MG63 (cell line): ENCODE results near the gene FRYL. TPM values are rescaled to one million over a fixed set of nuclear protein-coding genes. Genes with fewer than 3 reads are reported as not detected.
"Not testable (repeated sequence)": the region's sequence is repeated elsewhere in the genome, so short reads cannot be mapped to it uniquely, and the experiment has no call there.

ENCODE experiments used
- DNase-seq: peaks from one replicate; pipeline ENCODE4 v3.0.0-alpha.2; 2020
- H3K27me3 ChIP-seq: fragments of 250-450 bp; sonication (Bioruptor Pico); 2 replicates; pipeline ENCODE4 v1.5.1; 2020; ENCODE audit warnings: mild to moderate bottlenecking, moderate library complexity
- H3K36me3 ChIP-seq: fragments of 250-450 bp; sonication (Bioruptor Pico); 2 replicates; pipeline ENCODE4 v1.5.1; 2020; ENCODE audit warnings: mild to moderate bottlenecking, moderate library complexity
- H3K4me3 ChIP-seq: fragments of 250-450 bp; sonication (Bioruptor Pico); 2 replicates; pipeline ENCODE4 v1.5.1; 2020; ENCODE audit warnings: mild to moderate bottlenecking, moderate library complexity
- H3K9me3 ChIP-seq: fragments of 250-450 bp; sonication (Bioruptor Pico); 2 replicates; pipeline ENCODE4 v1.5.1; 2020; ENCODE audit warnings: mild to moderate bottlenecking, moderate library complexity
- total RNA-seq: library from RNA; depleted of rRNA; stranded (reverse); fragments of >200 nt; shearing (Covaris generic); gene quantifications from 2 replicates; pipeline ENCODE4 v1.2.3, GENCODE V29; 2014; ENCODE audit warnings: low replicate concordance

FRYL gene
- total RNA-seq, 1 experiment from 2014 or later = 9.7 TPM

DNA sequence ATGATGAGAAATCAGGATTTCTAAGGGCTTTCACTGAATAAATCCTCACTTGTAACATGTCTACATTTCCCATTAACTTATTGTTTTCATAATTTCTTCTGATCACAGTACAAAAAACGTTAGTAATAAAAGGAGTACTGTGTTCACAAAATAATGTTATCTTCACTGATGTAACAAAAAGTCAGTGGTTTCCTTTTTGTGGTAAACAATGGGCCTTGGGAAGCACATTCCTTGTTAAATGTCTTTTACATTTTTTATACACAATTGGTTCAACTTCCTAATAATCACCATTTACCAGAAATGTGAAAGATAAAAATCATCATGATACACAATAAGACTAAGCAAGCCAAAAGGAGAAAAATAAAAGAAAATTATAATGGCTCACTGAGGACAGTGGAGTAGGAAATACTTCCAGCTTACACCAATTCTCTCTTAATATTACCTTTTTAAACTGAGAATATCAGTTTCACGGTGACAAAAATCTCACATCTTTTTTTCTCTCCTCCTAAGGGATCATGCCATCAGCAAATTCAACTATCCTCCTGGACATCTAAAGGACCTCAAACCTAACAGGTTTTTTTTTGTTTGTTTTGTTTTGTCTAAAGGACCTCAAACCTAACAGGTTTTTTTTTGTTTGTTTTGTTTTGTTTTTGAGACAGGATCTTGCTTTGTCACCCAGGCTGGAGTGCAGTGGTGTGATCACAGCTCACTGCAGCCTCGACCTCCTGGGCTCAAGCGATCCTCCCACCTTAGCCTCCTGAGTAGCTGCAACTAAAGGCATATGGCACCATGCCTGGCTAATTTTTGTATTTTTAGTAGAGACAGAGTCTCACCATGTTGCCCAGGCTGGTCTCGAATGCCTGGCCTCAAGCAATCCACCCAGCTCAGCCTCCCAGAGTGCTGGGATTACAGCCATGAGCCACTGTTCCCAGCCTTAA lies 57.3 kb downstream of the FRYL start:
- DNase-seq = no peak
- no peaks in the 10 kb centered on the region for H3K9me3 ChIP-seq
- no peaks in the 10 kb centered on the region for H3K27me3 ChIP-seq
- no peak overlapping the region for H3K4me3 ChIP-seq
- H3K36me3 ChIP-seq = no peaks in the 10 kb centered on the region

DNA sequence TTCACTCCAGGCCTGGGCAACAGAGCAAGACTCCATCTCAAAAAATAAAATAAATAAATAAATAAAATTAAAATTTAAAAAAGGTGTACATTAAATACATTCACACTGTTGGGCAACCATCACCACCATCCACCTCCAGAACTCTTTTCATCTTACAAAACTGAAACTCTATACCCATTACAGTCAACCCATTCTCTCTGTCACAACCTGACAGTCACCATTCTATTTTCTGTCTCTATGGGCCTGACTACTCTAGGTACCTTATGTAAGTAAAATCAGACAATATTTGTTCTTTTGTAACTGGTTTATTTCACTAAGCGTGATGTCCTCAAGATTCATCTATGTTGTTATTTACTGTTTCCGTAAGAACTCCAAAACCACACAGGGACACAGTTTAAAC lies 59.6 kb downstream of the FRYL start:
- H3K27me3 ChIP-seq = no peaks in the 10 kb centered on the region
- no peak for DNase-seq
- no peak overlapping the region for H3K4me3 ChIP-seq
- no peaks in the 10 kb centered on the region for H3K9me3 ChIP-seq
- H3K36me3 ChIP-seq = no peaks in the 10 kb centered on the region

DNA sequence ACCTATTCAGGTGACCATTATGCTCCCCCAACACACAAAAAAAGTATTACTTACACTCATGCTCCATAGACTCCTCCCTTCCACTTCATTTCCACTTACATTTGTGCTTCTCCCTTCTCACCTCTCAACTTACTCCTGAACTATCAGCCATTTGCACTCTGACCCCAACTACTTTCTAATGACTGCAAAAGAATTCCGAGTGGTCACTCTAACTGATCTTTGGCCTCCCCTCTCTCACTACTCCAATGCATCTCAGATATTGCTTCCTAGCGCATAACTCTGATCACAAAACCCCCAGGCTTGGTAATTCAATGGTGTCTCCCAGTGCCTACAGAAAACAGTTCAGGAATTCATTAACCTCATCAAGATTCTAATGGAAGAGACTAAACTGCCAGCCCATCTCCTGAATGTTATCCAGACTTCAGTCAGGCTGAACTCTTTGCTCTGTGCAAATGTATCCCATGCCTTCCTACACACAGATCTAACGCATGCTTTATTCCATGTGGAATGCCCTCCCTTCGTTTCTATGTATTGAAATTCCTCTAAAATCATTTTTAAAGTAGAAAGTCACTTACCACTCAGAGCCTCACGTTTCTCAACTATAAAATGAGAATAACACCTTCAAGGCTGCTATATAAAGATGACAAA lies 61.1 kb downstream of the FRYL start:
- Histone ChIP-seq H3K9me3 (no peaks in the 10 kb centered on the region), H3K27me3 (no peaks in the 10 kb centered on the region), H3K4me3 (no peak overlapping the region), H3K36me3 (no peaks in the 10 kb centered on the region)
- no peak for DNase-seq

DNA sequence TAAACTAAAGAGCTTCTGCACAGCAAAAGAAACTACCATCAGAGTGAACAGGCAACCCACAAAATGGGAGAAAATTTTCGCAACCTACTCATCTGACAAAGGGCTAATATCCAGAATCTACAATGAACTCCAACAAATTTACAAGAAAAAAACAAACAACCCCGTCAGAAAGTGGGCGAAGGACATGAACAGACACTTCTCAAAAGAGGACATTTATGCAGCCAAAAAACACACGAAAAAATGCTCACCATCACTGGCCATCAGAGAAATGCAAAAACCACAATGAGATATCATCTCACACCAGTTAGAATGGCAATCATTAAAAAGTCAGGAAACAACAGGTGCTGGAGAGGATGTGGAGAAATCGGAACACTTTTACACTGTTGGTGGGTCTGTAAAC lies 63.8 kb downstream of the FRYL start:
- DNase-seq, H3K27me3 ChIP-seq: not testable (repeated sequence)

DNA sequence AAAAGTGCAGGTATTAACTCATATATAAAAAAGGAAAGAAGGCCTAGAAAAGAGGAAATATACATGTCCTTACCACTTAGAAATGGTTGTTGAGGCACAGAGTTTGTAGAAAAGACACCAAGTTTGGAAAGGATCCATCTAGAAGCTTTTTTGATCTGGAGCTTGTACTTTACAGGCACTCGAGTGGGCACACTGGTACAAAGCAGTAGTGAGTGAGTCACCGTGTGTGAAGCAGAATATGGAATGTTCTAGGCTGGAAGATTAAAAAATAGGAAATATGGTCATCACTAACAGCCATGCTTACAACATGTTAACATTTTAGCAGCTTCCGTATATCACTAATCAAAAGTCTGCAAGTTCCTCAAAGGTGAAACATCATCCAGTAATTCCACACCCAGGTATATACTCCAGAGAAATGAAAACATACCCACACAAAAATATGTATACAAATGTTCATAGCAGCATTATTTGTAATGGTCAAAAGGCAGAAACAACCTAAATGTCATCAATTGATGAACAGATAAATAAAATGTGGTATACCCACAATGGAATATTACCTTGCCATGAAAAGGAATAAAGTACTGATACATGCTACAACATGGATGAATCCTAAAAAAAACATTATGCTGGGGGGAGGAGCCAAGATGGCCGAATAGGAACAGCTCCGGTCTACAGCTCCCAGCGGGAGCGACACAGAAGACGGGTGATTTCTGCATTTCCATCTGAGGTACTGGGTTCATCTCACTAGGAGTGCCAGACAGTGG lies 69.5 kb downstream of the FRYL start:
- H3K9me3 ChIP-seq = no peaks in the 10 kb centered on the region
- no peaks in the 10 kb centered on the region for H3K27me3 ChIP-seq
- no peak overlapping the region for H3K4me3 ChIP-seq
- DNase-seq = no peak
- peaks cover 2% of the 10 kb centered on the region for H3K36me3 ChIP-seq

More for the DNA sequence above, 63.8 kb downstream of the FRYL start:
- H3K4me3 ChIP-seq, H3K9me3 ChIP-seq, H3K36me3 ChIP-seq: not testable (repeated sequence)

DNA sequence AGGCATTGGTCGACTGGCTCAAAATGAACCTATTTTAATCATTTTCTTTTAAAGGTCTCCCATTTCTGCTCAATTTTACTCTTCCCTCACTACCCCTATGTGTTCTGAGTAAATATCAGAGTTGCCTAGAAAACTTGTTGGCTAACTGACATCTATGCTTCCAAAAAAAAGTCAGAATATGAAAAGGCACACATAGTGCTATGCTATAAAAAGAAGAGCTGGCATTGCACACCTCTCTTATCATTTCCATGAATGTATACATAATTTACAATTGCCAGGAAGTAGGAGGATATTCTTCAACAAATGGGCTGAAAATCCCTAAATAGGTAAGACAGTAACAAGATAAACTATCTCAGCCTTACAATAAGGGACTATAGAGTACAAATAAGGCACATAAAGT lies 70.2 kb downstream of the FRYL start:
- no peak for DNase-seq
- Histone ChIP-seq H3K9me3 (no peaks in the 10 kb centered on the region), H3K4me3 (no peak overlapping the region), H3K27me3 (no peaks in the 10 kb centered on the region), H3K36me3 (peaks cover 2% of the 10 kb centered on the region)

DNA sequence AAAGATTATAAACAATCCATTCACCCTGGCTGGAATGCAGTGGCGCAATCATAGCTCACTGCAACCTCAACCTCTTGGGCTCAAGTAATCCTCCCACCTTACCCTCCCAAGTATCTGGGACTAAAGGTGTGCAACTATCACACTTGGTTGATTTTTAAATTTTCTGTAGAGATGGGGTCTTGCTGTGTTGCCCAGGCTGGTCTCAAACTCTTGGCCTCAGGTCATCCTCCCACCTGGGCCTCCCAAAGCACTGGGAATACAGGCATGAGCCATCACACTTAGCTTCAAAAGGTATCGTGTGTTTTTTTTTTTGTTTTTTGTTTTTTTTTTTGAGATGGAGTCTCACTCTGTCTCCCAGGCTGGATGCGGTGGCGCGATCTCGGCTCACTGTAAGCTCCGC lies 71.5 kb downstream of the FRYL start:
- DNase-seq = no peak
- Histone ChIP-seq H3K27me3 (no peaks in the 10 kb centered on the region), H3K9me3 (no peaks in the 10 kb centered on the region), H3K36me3 (peaks cover 2% of the 10 kb centered on the region), H3K4me3 (no peak overlapping the region)

DNA sequence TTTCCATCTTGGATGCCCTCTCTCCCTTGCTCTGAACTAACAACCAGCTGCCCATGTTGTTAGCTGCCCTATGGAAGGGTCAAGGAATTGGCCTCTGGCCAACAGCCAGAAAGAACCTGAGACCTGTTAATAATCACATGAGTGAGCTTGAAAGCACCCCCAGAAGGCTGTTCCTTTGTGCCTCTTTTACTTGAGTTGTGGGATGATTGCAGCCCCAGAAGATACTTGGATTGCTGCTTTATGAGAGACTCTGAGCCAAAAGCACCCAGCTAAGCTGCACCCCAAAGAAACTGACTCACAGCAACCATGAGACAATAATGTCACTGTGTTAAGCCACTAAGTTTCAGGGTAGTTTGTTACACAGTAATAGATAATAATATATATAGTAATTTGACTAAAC lies 73.3 kb downstream of the FRYL start:
- DNase-seq = no peak
- no peaks in the 10 kb centered on the region for H3K27me3 ChIP-seq
- peaks cover 2% of the 10 kb centered on the region for H3K36me3 ChIP-seq
- no peak overlapping the region for H3K4me3 ChIP-seq
- H3K9me3 ChIP-seq = no peaks in the 10 kb centered on the region

DNA sequence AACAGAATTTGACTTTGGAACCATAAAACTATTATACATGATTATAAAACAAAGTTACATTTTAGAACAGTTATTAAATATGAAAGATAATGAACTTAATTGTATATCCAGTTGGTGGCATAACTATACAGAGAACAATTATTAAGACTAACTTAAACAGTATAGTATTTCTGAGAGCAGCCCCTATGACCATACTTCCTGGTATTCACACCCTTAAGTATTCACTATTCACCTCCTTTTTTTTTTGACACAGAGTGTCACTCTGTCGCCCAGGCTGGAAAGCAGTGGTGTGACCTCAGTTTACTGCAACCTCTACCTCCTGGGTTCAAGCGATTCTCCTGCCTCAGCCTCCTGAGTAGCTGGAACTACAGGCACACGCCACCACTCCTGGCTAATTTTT lies 74.5 kb downstream of the FRYL start:
- DNase-seq = no peak
- Histone ChIP-seq H3K27me3 (no peaks in the 10 kb centered on the region), H3K36me3 (peaks cover 2% of the 10 kb centered on the region), H3K4me3 (no peak overlapping the region), H3K9me3 (no peaks in the 10 kb centered on the region)

DNA sequence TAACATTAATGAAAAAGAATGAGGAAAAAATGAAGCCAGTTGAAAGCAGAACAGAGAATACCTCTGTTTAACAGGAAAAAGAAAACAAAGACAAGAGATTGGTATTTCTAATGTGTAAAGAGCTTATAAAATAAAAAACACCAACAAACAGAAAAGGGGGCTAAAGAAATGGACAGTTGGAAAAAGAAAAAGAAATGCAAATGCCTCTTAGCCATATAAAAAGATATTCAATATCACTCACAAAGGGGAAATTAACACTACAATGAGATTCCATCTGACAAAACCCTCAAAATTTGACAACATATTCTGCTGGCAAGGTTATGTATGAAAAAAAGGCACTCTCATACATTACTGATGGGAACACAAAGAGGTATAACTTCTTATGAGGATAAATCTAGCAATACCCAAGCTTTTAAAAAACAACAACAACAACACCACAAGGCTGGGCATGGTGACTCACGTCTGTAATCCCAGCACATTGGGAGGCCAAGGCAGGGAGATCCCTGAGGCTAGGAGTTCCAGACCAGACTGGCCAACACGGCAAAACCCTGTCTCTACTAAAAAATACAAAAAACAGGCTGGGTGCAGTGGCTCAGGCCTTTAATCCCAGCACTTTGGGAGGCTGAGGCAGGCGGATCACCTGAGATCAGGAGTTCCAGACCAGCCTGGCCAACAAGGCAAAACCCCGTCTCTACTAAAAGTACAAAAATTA lies 75.8 kb downstream of the FRYL start:
- H3K36me3 ChIP-seq = peaks cover 2% of the 10 kb centered on the region; the same call in 1 of the 2 replicates

DNA sequence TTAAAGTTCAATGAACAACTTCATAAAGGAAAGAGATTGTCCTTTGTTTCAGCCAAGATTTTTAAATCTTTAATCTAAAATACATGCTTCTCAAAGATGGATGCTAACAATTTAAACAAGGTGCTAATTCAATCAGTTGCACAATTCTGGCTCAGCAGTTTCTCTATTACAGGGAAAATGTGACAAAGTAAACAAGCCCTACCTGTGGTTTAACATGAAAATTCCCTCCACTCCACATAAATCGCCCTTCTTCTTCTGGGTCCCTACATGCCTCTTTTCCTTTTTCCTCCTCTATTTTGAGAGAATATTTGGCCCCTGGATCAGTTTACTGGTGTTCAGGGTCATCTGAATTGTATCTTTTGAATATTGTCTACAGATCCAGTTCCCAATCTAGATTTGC lies 80.6 kb downstream of the FRYL start:
- H3K9me3 ChIP-seq = no peaks in the 10 kb centered on the region
- no peak overlapping the region for H3K4me3 ChIP-seq
- no peak for DNase-seq
- no peaks in the 10 kb centered on the region; the same call in 1 of the 2 replicates for H3K36me3 ChIP-seq
- no peaks in the 10 kb centered on the region for H3K27me3 ChIP-seq

More for the DNA sequence above, 75.8 kb downstream of the FRYL start:
- no peak for DNase-seq
- no peaks in the 10 kb centered on the region for H3K9me3 ChIP-seq
- no peak overlapping the region for H3K4me3 ChIP-seq
- H3K27me3 ChIP-seq = no peaks in the 10 kb centered on the region

DNA sequence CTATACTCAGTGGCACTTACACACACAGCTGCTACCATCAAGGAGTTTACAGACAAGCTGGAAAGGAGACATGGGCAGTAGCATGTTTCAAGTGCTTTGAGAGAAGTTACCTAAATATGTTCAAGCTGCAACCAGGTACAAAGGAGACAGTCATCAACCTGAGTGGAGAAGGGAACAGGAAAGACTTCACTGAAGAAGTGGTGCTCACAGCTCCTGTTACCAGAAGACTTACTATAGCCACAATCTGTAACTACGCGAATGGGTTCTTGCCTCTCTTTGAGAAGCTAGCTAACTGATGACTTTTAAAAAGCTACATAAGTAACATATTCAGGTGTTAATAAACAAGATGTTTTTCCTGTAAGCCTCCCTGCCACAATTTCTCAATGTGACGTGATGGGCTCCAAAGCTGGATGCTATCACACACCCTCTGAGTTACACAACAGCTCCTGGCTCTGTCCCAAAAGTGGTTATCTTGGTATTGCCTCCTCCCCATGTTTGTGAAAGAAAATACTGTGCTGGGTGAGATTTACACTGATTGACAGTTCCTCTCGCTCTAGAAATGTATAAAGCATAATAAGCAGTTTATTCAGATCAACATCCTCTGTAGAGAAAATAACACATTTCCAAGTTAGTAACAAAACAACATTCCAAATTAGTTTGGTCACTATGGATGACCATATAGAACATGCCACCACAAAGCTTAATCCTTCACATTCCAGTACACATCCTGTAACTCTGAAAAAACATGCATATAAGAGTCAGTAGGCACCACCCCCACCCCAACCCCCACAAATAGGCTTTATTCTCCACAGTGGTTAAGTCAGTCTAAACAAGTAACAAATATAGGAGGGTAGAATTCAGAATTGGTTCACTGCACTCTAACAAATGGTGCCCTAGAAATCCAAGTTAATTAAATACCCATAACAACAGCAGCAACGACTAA lies 81.8 kb downstream of the FRYL start:
- peak; percentile 71 for DNase-seq
- Histone ChIP-seq H3K27me3 (no peaks in the 10 kb centered on the region), H3K36me3 (no peaks in the 10 kb centered on the region; the same call in 1 of the 2 replicates), H3K4me3 (no peak overlapping the region), H3K9me3 (no peaks in the 10 kb centered on the region)

DNA sequence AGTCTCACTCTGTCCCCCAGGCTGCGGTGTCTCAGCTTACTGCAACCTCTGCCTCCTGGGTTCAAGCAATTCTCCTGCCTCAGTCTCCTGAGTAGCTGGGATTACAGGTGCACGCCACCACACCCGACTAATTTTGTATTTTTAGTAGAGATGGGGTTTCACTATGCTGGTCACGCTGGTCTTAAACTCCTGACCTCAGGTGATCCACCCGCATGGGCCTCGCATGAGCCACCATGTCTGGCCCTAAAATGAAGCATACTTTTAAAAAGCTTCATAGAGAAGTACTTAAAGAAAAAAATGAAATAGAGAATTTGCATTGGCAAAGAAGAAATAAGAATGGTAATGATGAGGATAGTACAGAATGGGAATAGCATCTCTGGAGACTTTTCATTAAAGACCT lies 82.6 kb downstream of the FRYL start:
- DNase-seq, H3K9me3 ChIP-seq, H3K36me3 ChIP-seq, H3K27me3 ChIP-seq, H3K4me3 ChIP-seq: not testable (repeated sequence)

DNA sequence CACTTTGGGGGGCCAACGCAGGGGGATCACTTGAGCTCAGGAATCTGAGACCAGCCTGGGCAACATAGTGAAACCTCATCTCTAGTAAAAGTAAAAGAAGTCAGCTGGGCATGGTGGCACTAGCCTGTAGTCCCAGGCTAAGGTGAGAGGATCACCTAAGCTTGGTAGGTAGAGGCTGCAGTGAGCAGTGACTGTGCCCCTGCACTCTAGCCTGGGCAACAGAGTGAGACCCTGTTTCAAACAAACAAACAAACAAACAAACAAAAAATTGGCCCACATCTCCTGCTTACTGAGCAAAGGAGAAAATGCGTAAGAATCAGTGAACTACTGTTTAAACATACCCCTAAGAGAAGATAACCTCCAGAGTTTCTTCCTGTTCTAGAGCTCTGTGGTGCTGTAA lies 85.3 kb downstream of the FRYL start:
- H3K4me3 ChIP-seq = no peak overlapping the region
- DNase-seq = no peak

DNA sequence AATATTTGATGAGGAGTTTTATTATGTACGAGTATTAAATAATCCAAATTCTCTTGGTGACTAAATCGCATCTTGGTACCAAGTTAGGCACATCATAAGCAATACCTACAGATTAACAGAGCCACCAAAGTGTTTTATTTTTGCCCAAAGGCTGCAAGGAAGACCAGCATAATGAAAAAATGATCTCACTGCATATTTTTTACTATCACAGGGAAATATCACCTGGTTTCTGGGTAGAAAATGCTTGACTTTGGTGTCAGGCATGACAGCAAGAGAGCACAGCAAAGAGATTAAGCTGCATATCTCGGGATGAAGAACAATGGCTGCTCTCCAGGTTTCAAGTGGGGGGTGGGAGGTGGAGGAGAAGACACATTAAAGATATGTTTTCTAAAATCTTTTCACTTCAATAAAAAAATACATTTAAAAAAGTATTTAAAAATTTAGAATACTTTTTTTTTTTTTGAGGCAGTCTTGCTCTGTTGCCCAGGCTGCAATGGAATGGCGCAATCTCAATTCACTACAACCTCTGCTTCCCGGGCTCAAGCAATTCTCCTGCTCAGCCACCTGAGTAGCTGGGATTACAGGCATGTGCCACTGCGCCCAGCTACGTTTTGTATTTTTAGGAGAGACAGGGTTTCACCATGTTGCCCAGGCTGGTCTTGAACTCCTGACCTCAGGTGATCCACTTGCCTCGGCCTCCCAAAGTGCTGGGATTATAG lies 86.1 kb downstream of the FRYL start:
- Histone ChIP-seq H3K27me3 (no peaks in the 10 kb centered on the region), H3K9me3 (no peaks in the 10 kb centered on the region), H3K36me3 (no peaks in the 10 kb centered on the region; the same call in 1 of the 2 replicates), H3K4me3 (no peak overlapping the region)
- no peak for DNase-seq

More for the DNA sequence above, 85.3 kb downstream of the FRYL start:
- Histone ChIP-seq H3K9me3 (no peaks in the 10 kb centered on the region), H3K36me3 (no peaks in the 10 kb centered on the region; the same call in 1 of the 2 replicates), H3K27me3 (no peaks in the 10 kb centered on the region)
